Neuronal stem cell (in vitro differentiated cells): ENCODE results near the gene ELP1.

Source experiments
- DNase-seq: peaks from one replicate; pipeline ENCODE4 v3.0.0-alpha.2; 2013; ENCODE audit warnings: low spot score
- H2AFZ ChIP-seq: one replicate; pipeline ENCODE4 v1.6.1; 2013; ENCODE audit warnings: mild to moderate bottlenecking, low read length, inconsistent platforms
- H2AK5ac ChIP-seq: 2 replicates; pipeline ENCODE4 v1.6.1; 2013; ENCODE audit warnings: low read depth, mild to moderate bottlenecking, inconsistent platforms, low read length, moderate library complexity, mixed read lengths
- H2BK120ac ChIP-seq: 2 replicates; pipeline ENCODE4 v1.6.1; 2013; ENCODE audit warnings: low read depth, mild to moderate bottlenecking, inconsistent platforms, low read length, moderate library complexity, mixed read lengths
- H2BK12ac ChIP-seq: one replicate; pipeline ENCODE4 v1.6.1; 2013; ENCODE audit warnings: low read length, inconsistent platforms
- H2BK15ac ChIP-seq: 2 replicates; pipeline ENCODE4 v1.6.1; 2013; ENCODE audit warnings: mild to moderate bottlenecking, low read length, inconsistent platforms, mixed read lengths
- H2BK5ac ChIP-seq: one replicate; pipeline ENCODE4 v1.6.1; 2013; ENCODE audit warnings: inconsistent platforms, mild to moderate bottlenecking, low read length, moderate library complexity
- H3K14ac ChIP-seq: one replicate; pipeline ENCODE4 v1.6.1; 2013; ENCODE audit warnings: low read length, inconsistent platforms
- H3K18ac ChIP-seq: 2 replicates; pipeline ENCODE4 v1.6.1; 2013; ENCODE audit warnings: low read length, inconsistent platforms
- H3K23ac ChIP-seq: 2 replicates; pipeline ENCODE4 v1.6.1; 2013; ENCODE audit warnings: low read depth, mild to moderate bottlenecking, mixed read lengths, low read length, inconsistent platforms; ENCODE audit not compliant: poor library complexity
- H3K27ac ChIP-seq: replicated peaks from 3 replicates; pipeline ENCODE4 v1.5.1; 2013; ENCODE audit warnings: low read length, inconsistent platforms
- H3K27me3 ChIP-seq, 3 experiments: 2 replicates each; pipeline ENCODE4 v1.6.1; 2013; ENCODE audit warnings: low read length in 3 of 3, mild to moderate bottlenecking in 2 of 3, inconsistent platforms in 1 of 3, low read depth in 1 of 3, mixed read lengths in 1 of 3, moderate library complexity in 1 of 3; ENCODE audit not compliant: control insufficient read depth in 3 of 3, insufficient read depth in 3 of 3
- H3K36me3 ChIP-seq, 2 donors: replicated peaks in 1 of 2; 2 replicates each; pipeline ENCODE4 v1.6.1; 2013; ENCODE audit warnings: low read length in 2 of 2; ENCODE audit not compliant: control insufficient read depth in 2 of 2, insufficient read depth in 2 of 2
- H3K4ac ChIP-seq: 2 replicates; pipeline ENCODE4 v1.6.1; 2013; ENCODE audit warnings: inconsistent platforms, mild to moderate bottlenecking, low read length, moderate library complexity
- H3K4me1 ChIP-seq, 2 donors: 1 replicate in 1 of 2; 2 replicates in 1 of 2; pipeline ENCODE4 v1.6.1; 2013; ENCODE audit warnings: low read length in 2 of 2, low read depth in 1 of 2; ENCODE audit not compliant: control insufficient read depth in 2 of 2, insufficient read depth in 1 of 2
- H3K4me2 ChIP-seq: one replicate; pipeline ENCODE4 v1.6.1; 2013; ENCODE audit warnings: mild to moderate bottlenecking, low read length, inconsistent platforms; ENCODE audit not compliant: insufficient read depth, poor library complexity, severe bottlenecking
- H3K4me3 ChIP-seq, 2 donors: 2 replicates each; pipeline ENCODE4 v1.5.1; 2013; ENCODE audit warnings: low read length in 2 of 2, mild to moderate bottlenecking in 2 of 2, inconsistent platforms in 1 of 2, moderate library complexity in 1 of 2
- H3K79me1 ChIP-seq: one replicate; pipeline ENCODE4 v1.6.1; 2013; ENCODE audit warnings: low read depth, mild to moderate bottlenecking, inconsistent platforms, low read length, moderate library complexity
- H3K9ac ChIP-seq: one replicate; pipeline ENCODE4 v1.6.1; 2013; ENCODE audit warnings: mild to moderate bottlenecking, low read depth, low read length, inconsistent platforms; ENCODE audit not compliant: poor library complexity
- H3K9me3 ChIP-seq, 2 donors: replicated peaks in 1 of 2; 2 replicates each; pipeline versions ENCODE3 to v1.6.1; 2013; ENCODE audit warnings: low read length in 2 of 2, mild to moderate bottlenecking in 2 of 2, inconsistent platforms in 1 of 2, low read depth in 1 of 2, mixed read lengths in 1 of 2, moderate library complexity in 1 of 2; ENCODE audit not compliant: control insufficient read depth in 2 of 2, insufficient read depth in 1 of 2
- H4K8ac ChIP-seq: one replicate; pipeline ENCODE4 v1.6.1; 2013; ENCODE audit warnings: low read depth, mild to moderate bottlenecking, inconsistent platforms, low read length, moderate library complexity
- H4K91ac ChIP-seq: one replicate; pipeline ENCODE4 v1.6.1; 2013; ENCODE audit warnings: low read length, low read depth, mild to moderate bottlenecking, inconsistent platforms; ENCODE audit not compliant: poor library complexity
- WGBS, 2 donors: extraction: QIAGEN DNeasy Blood & Tissue Kit; methylation state at CpG; one replicate each; pipeline ENCODE4 v1.1.7; 2013; ENCODE audit warnings: missing lambda C conversion rate in 2 of 2, mixed read lengths in 1 of 2; ENCODE audit not compliant: insufficient read length in 2 of 2, insufficient replicate concordance in 1 of 2; ENCODE audit errors: extremely low coverage in 2 of 2; 5-methylcytosine and 5-hydroxymethylcytosine counted together

ELP1 gene

DNA sequence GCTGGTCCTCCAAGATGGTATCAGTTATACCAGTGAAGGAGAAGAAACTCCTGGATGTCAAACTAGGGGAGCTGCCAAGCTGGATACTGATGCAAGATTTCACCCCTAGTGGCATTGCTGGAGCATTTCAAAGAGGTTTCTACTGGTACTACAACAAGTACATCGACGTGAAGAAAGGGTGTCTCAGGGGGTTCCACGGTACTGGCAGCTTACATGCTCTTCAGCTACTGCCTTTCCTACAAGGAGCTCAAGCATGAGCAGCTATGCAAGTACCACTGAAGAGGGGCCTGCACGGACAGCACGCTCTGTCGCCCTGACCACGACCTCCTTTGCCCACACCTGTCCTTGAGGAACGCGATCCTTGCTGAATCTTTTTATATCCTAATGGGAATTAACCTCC lies 97.6 kb downstream of the ELP1 start:
- no peak overlapping the region for H2BK15ac ChIP-seq
- peaks cover 0 to 1% of the 10 kb centered on the region in 2 donors for H3K4me1 ChIP-seq
- H3K36me3 ChIP-seq: no peaks in the 10 kb centered on the region
- H2BK12ac ChIP-seq: no peak overlapping the region
- H2BK5ac ChIP-seq: no peak overlapping the region
- no peak for DNase-seq
- WGBS, 2 donors: no CpG with 5 or more reads among the region's 9 CpGs
- no peaks in the 10 kb centered on the region for H3K9me3 ChIP-seq
- no peak overlapping the region for H2BK120ac ChIP-seq
- H3K4ac ChIP-seq: no peak overlapping the region
- no peak overlapping the region for H3K18ac ChIP-seq
- no peak overlapping the region for H3K9ac ChIP-seq
- H2AK5ac ChIP-seq: no peak overlapping the region
- peak overlapping the region; percentile 52 for H2AFZ ChIP-seq
- H4K91ac ChIP-seq: no peak overlapping the region
- H4K8ac ChIP-seq: no peak overlapping the region
- no peaks in the 10 kb centered on the region for H3K79me1 ChIP-seq
- no peak overlapping the region for H3K23ac ChIP-seq
- H3K4me2 ChIP-seq: no peak overlapping the region
- no peak overlapping the region for H3K4me3 ChIP-seq
- no peaks in the 10 kb centered on the region for H3K27me3 ChIP-seq
- H3K14ac ChIP-seq: no peak overlapping the region
- no peak overlapping the region for H3K27ac ChIP-seq

DNA sequence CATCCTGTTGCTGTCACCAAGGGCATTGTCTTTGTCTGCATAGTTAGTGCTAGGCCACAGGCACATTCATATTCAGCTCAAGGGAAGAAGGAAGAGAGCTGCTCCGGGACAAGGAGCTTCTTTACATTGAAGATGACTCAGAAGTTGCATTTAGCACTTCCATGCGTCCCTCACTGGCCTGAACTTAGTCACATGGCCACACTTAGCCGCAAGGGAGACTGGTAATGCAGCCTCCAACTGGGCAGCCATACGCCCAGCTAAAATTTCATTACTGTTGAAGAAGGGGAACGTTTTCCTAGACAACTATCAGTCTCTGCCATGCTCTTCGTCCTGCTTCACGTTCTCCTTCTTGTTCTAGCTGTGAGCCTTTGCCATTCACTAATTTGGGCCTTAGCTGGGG lies 98.1 kb downstream of the ELP1 start:
- Histone ChIP-seq H3K27ac (no peak overlapping the region), H2BK12ac (no peak overlapping the region), H3K4ac (no peak overlapping the region), H4K8ac (no peak overlapping the region), H3K9ac (no peak overlapping the region), H3K9me3 (no peaks in the 10 kb centered on the region), H3K23ac (no peak overlapping the region), H2BK5ac (no peak overlapping the region), H2BK15ac (no peak overlapping the region), H3K4me3 (no peak overlapping the region), H3K27me3 (no peaks in the 10 kb centered on the region), H3K79me1 (no peaks in the 10 kb centered on the region), H4K91ac (no peak overlapping the region), H2AK5ac (no peak overlapping the region), H3K4me2 (no peak overlapping the region), H3K4me1 (peaks cover 0 to 1% of the 10 kb centered on the region in 2 donors), H2BK120ac (no peak overlapping the region), H3K18ac (no peak overlapping the region), H3K14ac (no peak overlapping the region), H3K36me3 (no peaks in the 10 kb centered on the region), H2AFZ (peak overlapping the region; percentile 52)
- DNase-seq: no peak
- WGBS, 2 donors: no CpG with 5 or more reads among the region's 7 CpGs

- WGBS, 2 donors: no CpG with 5 or more reads among the region's 4 CpGs
- Histone ChIP-seq H3K14ac (no peak overlapping the region), H3K4me3 (no peak overlapping the region), H3K4ac (no peak overlapping the region), H3K9me3 (no peaks in the 10 kb centered on the region), H3K36me3 (no peaks in the 10 kb centered on the region), H2BK15ac (no peak overlapping the region), H2BK12ac (no peak overlapping the region), H3K23ac (no peak overlapping the region), H2BK5ac (no peak overlapping the region), H3K18ac (no peak overlapping the region), H4K8ac (no peak overlapping the region), H3K9ac (no peak overlapping the region), H2AK5ac (no peak overlapping the region), H2AFZ (no peak overlapping the region), H2BK120ac (no peak overlapping the region), H3K4me1 (peaks cover 0 to 1% of the 10 kb centered on the region in 2 donors), H3K79me1 (no peaks in the 10 kb centered on the region), H3K4me2 (no peak overlapping the region), H4K91ac (no peak overlapping the region), H3K27ac (no peak overlapping the region), H3K27me3 (no peaks in the 10 kb centered on the region)
- no peak for DNase-seq
Observed at GRCh38 chr9:108834959-108835665, 98.8 kb downstream of the ELP1 start.

DNA sequence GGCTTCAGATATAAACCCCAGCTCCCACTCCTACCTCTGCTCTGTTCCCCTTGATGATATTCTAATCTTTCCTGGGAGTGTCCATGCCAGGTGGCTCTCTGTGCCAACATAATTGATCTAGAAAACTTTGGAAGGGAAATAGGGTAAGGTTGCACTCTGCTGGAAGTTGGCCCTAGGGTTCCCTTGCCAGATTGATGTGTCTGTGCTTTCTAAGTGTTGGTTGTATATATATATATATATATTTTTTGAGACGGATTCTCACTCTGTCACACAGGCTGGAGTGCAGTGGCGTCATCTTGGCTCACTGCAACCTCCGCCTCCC lies 101.8 kb downstream of the ELP1 start:
- H3K4me2 ChIP-seq: no peak overlapping the region
- H3K4ac ChIP-seq: no peak overlapping the region
- no peak overlapping the region for H4K8ac ChIP-seq
- H3K27ac ChIP-seq: no peak overlapping the region
- no CpG with 5 or more reads among the region's 3 CpGs for WGBS, 2 donors
- H3K18ac ChIP-seq: no peak overlapping the region
- H3K27me3 ChIP-seq: no peaks in the 10 kb centered on the region
- H3K79me1 ChIP-seq: no peaks in the 10 kb centered on the region
- no peak overlapping the region for H3K14ac ChIP-seq
- H2BK12ac ChIP-seq: no peak overlapping the region
- H2BK5ac ChIP-seq: no peak overlapping the region
- peaks cover 0 to 1% of the 10 kb centered on the region in 2 donors for H3K4me1 ChIP-seq
- no peak for DNase-seq
- no peak overlapping the region for H2AK5ac ChIP-seq
- H2BK15ac ChIP-seq: no peak overlapping the region
- H2BK120ac ChIP-seq: no peak overlapping the region
- no peaks in the 10 kb centered on the region for H3K9me3 ChIP-seq
- H2AFZ ChIP-seq: no peak overlapping the region
- H4K91ac ChIP-seq: no peak overlapping the region
- H3K36me3 ChIP-seq: no peaks in the 10 kb centered on the region
- H3K23ac ChIP-seq: no peak overlapping the region
- H3K4me3 ChIP-seq: no peak overlapping the region
- H3K9ac ChIP-seq: no peak overlapping the region
